Measurements from ENCODE around the gene TMEM86A. TPM values are rescaled to one million over a fixed set of nuclear protein-coding genes. Genes with fewer than 3 reads are reported as not detected.

The TMEM86A gene
- total and polyA plus RNA-seq, 2 of the 8 experiments (the other 6 are each of a cell fraction or from before 2014, with no cell fraction given), result 1.5 to 1.7 TPM

DNA sequence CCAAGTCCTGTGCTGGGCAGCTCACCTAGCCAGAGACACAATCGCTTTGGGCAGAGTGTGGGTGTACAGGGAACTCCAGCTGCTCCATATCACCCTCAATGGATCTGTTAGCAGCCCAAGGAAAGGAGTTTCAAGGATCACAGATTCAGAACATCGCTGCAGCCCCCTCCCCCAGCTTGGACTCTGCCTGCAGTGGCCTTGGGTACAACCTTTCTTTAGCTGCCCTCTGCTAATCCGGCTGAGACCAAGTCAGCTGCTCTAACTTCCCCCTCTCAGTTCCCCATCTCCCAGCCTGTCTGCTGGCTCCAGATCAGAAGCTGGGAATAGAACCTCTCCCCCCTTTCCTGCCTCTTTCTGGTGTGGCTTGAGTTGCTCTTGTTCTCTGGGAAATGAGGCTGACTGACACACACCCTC, 1.3 kb downstream of the TMEM86A start (continued):
- TF ChIP-seq ZNF274 (IDR thresholded peaks at IDR 0.05; ENCODE audit: borderline replicate concordance, extremely low read depth, low read length) (no peak), RXRA (IDR thresholded peaks at IDR 0.05; ENCODE audit: insufficient read depth, low read depth, low read length) (no peak), SAP30 (IDR thresholded peaks at IDR 0.05; ENCODE audit: insufficient read depth, insufficient replicate concordance, low read length) (no peak), SP1 (IDR thresholded peaks at IDR 0.05; ENCODE audit: low read depth, low read length) (no peak)
